Loucy (cell line): ENCODE results near the gene XYLB.

Experiments used
- CTCF ChIP-seq: fragments of 200-600 bp; sonication (generic); conservative IDR thresholded peaks from 2 replicates; pipeline ENCODE4 v1.5.1; 2014; ENCODE audit warnings: mild to moderate bottlenecking, antibody characterized with exemption, low read length
- EZH2phosphoT487 ChIP-seq: fragments of 200-600 bp; IDR thresholded peaks from 2 replicates; pipeline ENCODE4 v1.6.1; 2018; ENCODE audit warnings: antibody characterized with exemption, mild to moderate bottlenecking, moderate library complexity, borderline replicate concordance

GRCh38 chr3:38392604-38393163, 46.1 kb downstream of the XYLB start:
- no peak for TF ChIP-seq CTCF
- TF ChIP-seq EZH2phosphoT487: no peak
